GM10847 (cell line): ENCODE data around the gene STK11.

Experiments
- POLR2A ChIP-seq: IDR thresholded peaks from 2 replicates; pipeline ENCODE4 v1.6.1; 2011; ENCODE audit not compliant: insufficient read length; ENCODE audit errors: extremely low read depth

The STK11 gene

DNA sequence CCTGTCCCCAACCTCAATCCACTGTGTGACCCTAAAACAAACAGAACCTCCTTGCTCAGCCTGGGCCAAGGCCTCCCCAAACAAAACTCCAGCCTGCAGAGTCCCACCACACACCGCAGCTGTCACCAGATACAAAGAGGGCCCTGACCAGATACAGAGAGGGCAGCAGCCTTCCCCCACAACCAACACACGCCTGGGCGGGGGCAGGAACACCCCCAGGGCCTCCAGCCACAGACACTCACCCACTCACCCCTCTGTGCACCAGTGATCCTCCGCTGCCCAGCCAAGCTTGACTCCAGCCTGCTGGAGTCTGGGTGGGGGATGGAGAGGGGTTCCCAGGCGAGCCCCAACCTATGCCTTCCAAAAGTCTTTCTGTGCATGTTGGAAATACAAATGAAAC lies 57.6 kb downstream of the STK11 start:
- no peak for TF ChIP-seq POLR2A

DNA sequence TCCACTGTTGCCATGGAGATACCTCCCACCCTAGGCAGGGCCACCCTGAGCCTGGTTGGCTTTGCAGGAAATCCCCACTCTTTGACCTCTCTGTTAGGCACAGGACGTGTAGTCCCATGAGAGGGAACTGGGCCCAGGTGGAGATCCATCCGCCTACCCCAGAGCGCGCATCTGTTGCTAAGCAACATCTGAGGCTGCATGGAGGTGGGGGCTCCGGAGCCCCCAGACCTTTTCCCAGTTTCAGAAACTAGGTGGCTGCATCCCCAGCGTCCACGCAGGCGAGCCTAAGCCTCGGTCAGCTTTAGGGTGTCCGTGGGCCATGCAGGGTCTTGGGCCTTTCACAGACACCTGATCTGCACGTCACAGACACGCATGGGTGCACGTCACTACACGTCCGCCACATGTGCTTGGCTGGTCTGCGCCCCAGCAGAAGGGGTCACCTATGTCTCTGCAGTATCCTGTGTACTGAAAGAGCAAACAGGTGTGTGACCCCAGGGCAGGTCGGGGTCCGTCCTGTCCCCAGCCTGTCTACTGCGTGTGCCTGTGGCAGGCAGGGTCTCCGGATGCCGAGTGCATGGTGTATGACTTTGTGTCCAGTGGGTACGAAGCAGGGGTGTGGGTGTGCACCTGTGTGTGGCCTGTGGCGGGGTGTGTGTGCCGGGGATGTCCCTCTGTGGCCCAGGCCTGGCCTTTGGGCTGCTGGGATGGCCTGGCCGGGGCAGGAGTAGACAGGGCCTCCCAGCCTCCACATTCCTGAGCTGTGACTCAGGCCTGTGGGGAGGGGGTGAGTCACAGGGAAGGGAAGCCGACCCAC lies 59.4 kb downstream of the STK11 start:
- TF ChIP-seq POLR2A, result no peak

DNA sequence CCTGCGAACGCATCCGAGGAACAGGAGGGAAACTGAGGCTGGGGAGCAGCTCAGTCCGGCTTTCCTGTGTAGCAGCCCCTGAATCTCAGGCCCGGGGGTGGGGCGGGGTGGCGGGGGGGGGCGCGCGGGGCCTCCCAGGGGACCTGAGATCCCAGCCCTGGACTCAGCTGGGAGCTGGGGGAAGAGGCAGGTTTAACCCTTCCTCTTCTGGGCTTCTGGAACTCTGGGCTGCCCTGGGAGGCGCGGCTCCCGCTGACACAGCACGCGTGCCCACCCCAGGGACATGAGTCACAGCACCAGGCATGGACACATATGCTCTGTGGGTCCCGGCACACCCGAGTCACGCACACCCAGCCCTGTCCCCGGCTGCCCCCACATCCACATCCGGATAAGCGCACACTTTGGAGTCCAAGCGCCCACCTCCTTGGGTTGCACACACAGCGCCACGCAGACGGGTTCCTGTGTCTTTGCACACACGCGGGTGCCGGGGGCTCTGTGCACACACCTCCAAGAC lies 60.1 kb downstream of the STK11 start:
- TF ChIP-seq POLR2A, result no peak

- no peak for TF ChIP-seq POLR2A
These were observed 60.7 kb downstream of the STK11 start for GRCh38 chr19:1266129-1266915.

- TF ChIP-seq POLR2A, result no peak
These were observed 61.4 kb downstream of the STK11 start for GRCh38 chr19:1266916-1267476.

GRCh38 chr19:1267477-1268225 lies 62.1 kb downstream of the STK11 start:
- no peak for TF ChIP-seq POLR2A

- TF ChIP-seq POLR2A, result no peak
These were observed 62.9 kb downstream of the STK11 start for GRCh38 chr19:1268226-1269064.

GRCh38 chr19:1269065-1269477 lies 63.5 kb downstream of the STK11 start, which contains the start of gene CIRBP:
Gene CIRBP (plus strand): TSS chr19:1269332. CDS start chr19:1270934, 1,602 bp downstream.
- TF ChIP-seq POLR2A, result peak; percentile 100

DNA sequence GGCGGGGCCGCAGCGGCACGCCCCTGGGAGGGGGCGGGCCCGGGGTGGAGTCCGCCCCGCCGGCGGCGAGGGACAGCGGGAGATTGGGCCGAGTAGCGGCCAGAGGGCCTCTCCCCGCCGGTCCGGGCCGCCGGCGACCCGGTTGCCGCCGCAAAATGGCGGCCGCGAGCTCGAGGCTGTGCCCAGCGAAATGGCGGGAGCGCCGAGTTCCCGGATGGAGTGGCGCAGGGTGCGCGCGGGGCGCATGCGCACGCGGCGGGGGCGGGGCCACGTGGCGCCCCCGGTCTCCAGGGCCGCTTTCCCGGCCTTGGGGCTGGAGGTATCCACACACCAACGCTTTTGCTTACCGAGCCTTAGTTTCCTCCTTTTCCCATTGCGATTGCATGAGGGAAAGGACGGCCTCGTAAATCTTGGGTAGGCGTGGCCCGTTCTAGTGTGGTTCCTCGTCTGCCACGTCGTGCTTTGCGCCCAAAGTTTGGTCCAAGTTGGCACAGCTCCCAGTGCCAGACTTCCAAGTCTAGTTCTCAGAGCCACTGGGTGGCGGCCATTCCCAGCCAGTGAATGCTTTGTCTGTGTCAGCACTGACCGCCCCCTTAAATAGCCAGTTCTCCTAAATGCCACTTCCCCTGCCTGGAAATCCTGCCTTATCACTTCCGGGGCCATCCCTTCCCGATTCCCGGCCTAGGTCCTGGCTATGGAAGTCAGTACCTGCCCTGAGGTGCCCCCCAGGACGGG lies 64.1 kb downstream of the STK11 start:
- TF ChIP-seq POLR2A, result no peak

DNA sequence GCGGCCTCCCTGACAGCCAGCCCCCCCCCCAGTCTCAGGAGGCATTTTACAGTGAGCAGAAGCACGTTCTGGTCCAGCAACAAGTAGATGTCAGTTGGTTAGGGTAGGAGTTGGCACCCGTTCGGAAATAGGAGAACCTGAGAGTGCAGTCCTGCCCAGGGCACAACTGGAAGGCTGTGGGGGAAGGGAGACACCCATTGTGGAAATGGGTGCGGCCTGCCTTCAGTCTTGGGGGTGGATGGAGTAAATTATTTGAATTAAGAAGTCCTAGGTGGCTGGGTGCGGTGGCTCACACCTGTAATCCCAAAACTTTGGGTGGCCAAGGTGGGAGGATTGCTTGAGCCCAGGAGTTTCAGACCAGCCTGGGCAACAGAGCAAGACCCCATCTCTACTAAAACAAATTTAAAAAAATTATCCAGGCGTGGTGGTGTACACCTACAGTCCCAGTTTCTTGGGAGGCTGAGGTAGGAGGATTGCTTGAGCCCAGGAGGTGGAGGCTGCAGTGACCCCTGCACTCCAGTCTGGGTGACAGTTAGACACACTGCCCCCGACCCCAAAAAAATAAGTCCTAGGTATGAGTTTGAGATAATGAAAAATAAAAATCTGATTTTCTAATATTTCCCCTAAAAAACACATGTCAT lies 64.8 kb downstream of the STK11 start:
- no peak for TF ChIP-seq POLR2A

- TF ChIP-seq POLR2A, result peak; percentile 7
These were observed 65.4 kb downstream of the STK11 start for GRCh38 chr19:1270854-1271527.
